HFF-Myc (cell line): Measurements from ENCODE around the gene PAK6.

Experiments used
- DNase-seq: peaks from one replicate; pipeline ENCODE4 v3.0.0-alpha.2; 2011; ENCODE audit warnings: low read depth; ENCODE audit errors: extremely low read depth
- H3K4me3 ChIP-seq: replicated peaks from 2 replicates; pipeline ENCODE4 v1.5.1; 2011; ENCODE audit warnings: low read depth, mild to moderate bottlenecking, control low read depth, low read length
- CTCF ChIP-seq: IDR thresholded peaks from 2 replicates; pipeline ENCODE4 v1.5.1; 2012; ENCODE audit warnings: mild to moderate bottlenecking, low read depth, low read length, control low read depth; ENCODE audit errors: missing control alignments

The PAK6 gene

GRCh38 chr15:40246496-40247280 lies 7.8 kb downstream of the PAK6 start:
- no peak for DNase-seq
- H3K4me3 ChIP-seq, result no peak overlapping the region
- TF ChIP-seq CTCF, result no peak

DNA sequence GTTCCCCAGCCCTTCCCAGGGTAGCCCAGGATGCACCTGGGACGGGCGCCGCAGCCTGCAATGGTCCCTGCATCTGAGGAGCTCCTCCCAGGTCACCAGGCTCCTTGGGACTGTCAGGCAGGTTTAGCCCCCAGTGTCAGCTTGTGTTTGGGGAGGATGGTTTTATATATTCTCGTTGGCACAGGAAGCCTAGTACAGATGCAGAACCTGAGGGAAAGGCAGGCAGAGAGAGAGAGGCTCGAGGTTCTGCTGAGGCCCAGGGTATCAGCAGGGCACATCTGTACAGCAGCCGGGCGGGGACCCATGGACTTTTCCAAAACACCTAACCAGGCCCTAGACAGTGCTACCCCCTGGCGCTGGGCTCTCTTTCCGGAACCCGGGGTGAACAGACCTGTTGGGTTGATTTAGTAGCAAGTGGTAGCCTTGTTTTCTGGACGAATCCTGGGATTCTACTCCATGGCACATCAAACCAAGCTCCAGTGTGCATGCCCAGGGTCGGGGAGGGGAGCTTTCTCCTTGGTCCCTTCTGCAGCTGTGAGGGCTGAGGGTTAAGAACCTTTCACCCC lies 8.6 kb downstream of the PAK6 start:
- TF ChIP-seq CTCF, result no peak
- no peak overlapping the region for H3K4me3 ChIP-seq
- DNase-seq, result no peak

- TF ChIP-seq CTCF, result no peak
- no peak for DNase-seq
- H3K4me3 ChIP-seq, result no peak overlapping the region
Measured at GRCh38 chr15:40248006-40248783, 9.3 kb downstream of the PAK6 start.

GRCh38 chr15:40249477-40250303 lies 10.8 kb downstream of the PAK6 start:
- no peak for TF ChIP-seq CTCF
- H3K4me3 ChIP-seq, result no peak overlapping the region
- no peak for DNase-seq

DNA sequence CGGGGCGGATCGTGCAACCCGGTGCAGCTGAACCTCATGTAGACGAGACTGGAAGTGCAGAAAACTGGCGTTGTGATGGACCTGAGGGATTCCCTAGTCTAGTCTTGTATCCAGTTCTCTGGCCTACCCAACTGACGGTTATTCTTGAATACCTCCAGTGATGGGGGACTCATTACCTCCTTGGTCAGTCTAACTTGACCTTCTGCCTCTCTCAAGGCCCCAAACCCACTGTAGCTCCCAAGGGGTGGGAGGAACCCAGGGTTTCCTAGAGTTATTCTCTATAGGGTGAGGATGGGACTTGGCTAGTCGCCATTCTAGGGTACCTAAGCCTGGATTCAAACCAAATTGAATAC lies 11.4 kb downstream of the PAK6 start:
- DNase-seq, result no peak
- H3K4me3 ChIP-seq, result no peak overlapping the region
- no peak for TF ChIP-seq CTCF

DNA sequence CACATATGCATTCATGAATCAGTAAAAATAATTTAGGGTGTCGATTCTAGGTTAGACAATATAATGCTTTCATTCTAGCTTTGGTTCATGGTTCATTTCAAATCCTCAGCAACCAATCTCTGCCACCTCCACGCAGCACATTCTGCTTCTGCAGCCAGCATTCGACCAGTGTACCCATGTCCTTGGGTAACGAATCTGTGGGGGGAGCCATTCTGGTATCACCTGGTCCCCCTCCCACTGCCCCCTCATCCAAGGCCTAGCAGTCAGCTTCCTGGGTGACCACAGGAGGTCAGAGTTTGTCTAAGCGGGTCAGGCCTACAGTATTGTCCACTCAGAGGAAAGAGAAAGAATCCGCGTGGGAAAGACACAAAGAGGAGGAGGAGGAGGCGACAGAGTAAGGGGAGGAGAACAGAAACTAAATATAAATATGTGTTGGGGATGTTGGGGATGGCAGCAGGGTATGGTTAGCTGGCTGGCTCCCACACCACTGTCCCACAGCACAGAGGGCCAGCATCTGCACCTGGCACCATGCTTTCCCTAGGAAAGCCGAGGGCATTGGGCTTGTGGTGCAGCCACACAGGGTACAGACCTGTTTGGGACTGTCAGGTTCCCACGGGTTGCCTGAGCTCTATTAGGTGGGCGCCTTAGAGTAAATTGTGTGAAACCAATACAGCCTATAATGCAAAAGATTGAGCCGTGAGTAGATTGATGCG lies 12.1 kb downstream of the PAK6 start:
- no peak for DNase-seq
- H3K4me3 ChIP-seq, result no peak overlapping the region
- no peak for TF ChIP-seq CTCF
